Heart left ventricle (tissue), 16 donors: ENCODE results near the gene GBGT1. TPM values are rescaled to one million over a fixed set of nuclear protein-coding genes. Genes with fewer than 3 reads are reported as not detected.
A peak's percentile ranks its signal among the peaks of the same experiment; 100 is the strongest.

ENCODE experiments used
- ATAC-seq, 4 donors: fragments of 200-7000 bp; cut with Tn5 transposase; one replicate each; pipeline ENCODE4 v1.9.1; 2020 to 2022; ENCODE audit warnings: moderate library complexity in 4 of 4, mild to moderate bottlenecking in 3 of 4, moderate number of reproducible peaks in 1 of 4
- DNase-seq, 5 donors: peaks; one replicate each; pipeline ENCODE4 v3.0.0-alpha.2; 2020
- H3K27ac ChIP-seq, 12 donors: fragments of 200-600 bp; sonication (generic) in 4 of 12; one replicate each; pipeline versions ENCODE4 v1.5.0 to v1.8.0; 2016 to 2022; ENCODE audit warnings: mild to moderate bottlenecking in 2 of 12
- H3K27me3 ChIP-seq, 9 donors: fragments of 200-600 bp; sonication (generic) in 2 of 9; one replicate each; pipeline versions ENCODE4 v1.5.1 to v1.8.0; 2016 to 2022; ENCODE audit warnings: mild to moderate bottlenecking in 3 of 9
- H3K36me3 ChIP-seq, 9 donors: fragments of 200-600 bp; sonication (generic) in 2 of 9; one replicate each; pipeline versions ENCODE4 v1.5.0 to v1.8.0; 2018 to 2022; ENCODE audit warnings: mild to moderate bottlenecking in 2 of 9
- H3K4me1 ChIP-seq, 12 donors: fragments of 200-600 bp; sonication (generic) in 4 of 12; one replicate each; pipeline versions ENCODE4 v1.5.0 to v1.8.0; 2016 to 2022; ENCODE audit warnings: mild to moderate bottlenecking in 3 of 12
- H3K4me3 ChIP-seq, 12 donors: fragments of 200-600 bp; sonication (generic) in 4 of 12; one replicate each; pipeline versions ENCODE4 v1.5.0 to v1.8.0; 2017 to 2022; ENCODE audit warnings: mild to moderate bottlenecking in 9 of 12, moderate library complexity in 4 of 12
- H3K9me3 ChIP-seq, 12 donors: fragments of 200-600 bp; sonication (generic) in 4 of 12; one replicate each; pipeline versions ENCODE4 v1.5.0 to v1.8.0; 2016 to 2022; ENCODE audit warnings: mild to moderate bottlenecking in 1 of 12
- CTCF ChIP-seq, 12 donors: fragments of 200-600 bp; sonication (generic) in 4 of 12; IDR thresholded peaks; one replicate each; pipeline versions ENCODE4 v1.5.0 to v1.8.0; 2018 to 2022; ENCODE audit warnings: antibody characterized with exemption in 12 of 12, mild to moderate bottlenecking in 5 of 12
- POLR2A ChIP-seq, 2 donors: fragments of 450-650 bp; IDR thresholded peaks; one replicate each; pipeline ENCODE4 v1.6.1; 2017; ENCODE audit warnings: antibody characterized with exemption in 2 of 2, mild to moderate bottlenecking in 2 of 2, moderate library complexity in 2 of 2
- WGBS, 4 donors: extraction: QIAGEN DNeasy Blood & Tissue Kit in 2 of 4; methylation state at CpG; one replicate each; pipeline versions ENCODE4 v1.1.5 to v1.1.7; 2013 to 2018; 5-methylcytosine and 5-hydroxymethylcytosine counted together
- intact Hi-C, 10 donors: fragments of 100-400 bp; cut with DNase I; formaldehyde crosslinking; loops; one replicate each; pipeline versions ENCODE4 v1.11.1 to v1.14.2; 2022
- polyA plus RNA-seq, 2 donors: library from polyadenylated mRNA; stranded (reverse); fragments of 200-250 nt; gene quantifications; one replicate each; pipeline ENCODE4 v1.2.3, GENCODE V29; 2013
- total RNA-seq, 9 donors: library from RNA; depleted of rRNA in 2 of 9; stranded (reverse); fragments of >200 nt in 2 of 9; fragmentation: NEBNext Ultra II Directional in 3 of 9; extraction: Animal tissue kit (Norgen Biotek cat#: 25700) in 3 of 9; gene quantifications; one replicate each; pipeline versions ENCODE4 v1.1.0 to v1.2.4, GENCODE V29; 2016 to 2023
- donor health status: ischemic (EF 13 %, LVEDD 7.1; RV severe dilation, severe dysfunction).
- donor health status: healthy with polysubstance abuse.
- donor health status: DM: no; HTN: yes; CAD: no.
- donor health status: DM: no; HTN: no; CAD: no.
- donor health status: ischemic (EF 25% LVEDD 6.9; RV normal size, moderate dysfunction).
- donor health status: ischemic (EF 25% LVEDD 5.7; RV mildly dilated, moderate dysfunction).
- donor health status: healthy.
- donor health status: DM: yes; HTN: yes; CAD: no.
- donor health status: ischemic (EF 35%, LVEDD 5.7; RV mildly dilated, moderate dysfunction).
- donor health status: nonischemic (EF 11% LVEDD 7.7; RV severe dilation, severe dysfunction).
- donor health status: DM: yes; HTN: yes; CAD: no.
- donor health status: PGD.
- donor health status: ischemic (EF 29% LVEDD 5.4; RV normal size, mild dysfunction).
- donor health status: nonischemic (EF 23%, LVEDD 6.1; RV moderate dilation, normal function).

Gene GBGT1
- total and polyA plus RNA-seq, 11 donors: 4.6 to 22.5 (median 7.0) TPM

- no peak for ATAC-seq
- peak in 2 of 5 donors; percentile 23 to 24 for DNase-seq
- intact Hi-C loops: no loop called here
- WGBS, 4 donors: 95 to 100% (median 97%) methylated on average over 3 to 6 of the region's 6 CpGs
- Histone ChIP-seq H3K27me3 (no peaks in the 10 kb centered on the region), H3K27ac (peak overlapping the region in 1 of 12 donors; percentile 10), H3K9me3 (no peaks in the 10 kb centered on the region), H3K4me1 (peaks cover 0 to 33% (median 21%) of the 10 kb centered on the region in 12 donors), H3K36me3 (peaks cover 0 to 5% (median 0%) of the 10 kb centered on the region in 9 donors), H3K4me3 (no peak overlapping the region)
- no peak for TF ChIP-seq CTCF (IDR thresholded peaks at IDR 0.05)
- no peak for TF ChIP-seq POLR2A (IDR thresholded peaks at IDR 0.05)
Measured at GRCh38 chr9:133151041-133151440, 12.7 kb downstream of the GBGT1 start.

- Histone ChIP-seq H3K27me3 (no peaks in the 10 kb centered on the region), H3K4me1 (peaks cover 0 to 43% (median 30%) of the 10 kb centered on the region in 12 donors), H3K27ac (peak overlapping the region; percentile 47 to 92 (median 86)), H3K4me3 (peak overlapping the region in 11 of 12 donors; percentile 46 to 88 (median 76)), H3K9me3 (no peaks in the 10 kb centered on the region), H3K36me3 (no peaks in the 10 kb centered on the region)
- DNase-seq: peak; percentile 90 to 94 (median 91)
- WGBS, 4 donors: 2 to 17% (median 5%) methylated on average over 17 to 95 of the region's 95 CpGs
- intact Hi-C loops: loop anchor here in 8 of 10 donors (5.0 to 10.0 kb wide), 6 partner anchors 97 to 127 kb away; partner anchors contain the start of gene GTF3C5 (in 1 of the 8)
- ATAC-seq: peak; percentile 63 to 82 (median 79)
- TF ChIP-seq CTCF (IDR thresholded peaks at IDR 0.05) (peak in 8 of 12 donors; percentile 10 to 52 (median 29)), POLR2A (IDR thresholded peaks at IDR 0.05) (peak in 1 of 2 donors; percentile 58)
Measured at GRCh38 chr9:133149130-133150015, 14.3 kb downstream of the GBGT1 start.

GRCh38 chr9:133148199-133149129 lies 15.2 kb downstream of the GBGT1 start:
- Histone ChIP-seq H3K36me3 (no peaks in the 10 kb centered on the region), H3K27me3 (no peaks in the 10 kb centered on the region), H3K27ac (peak overlapping the region in 11 of 12 donors; percentile 71 to 92 (median 86)), H3K9me3 (no peaks in the 10 kb centered on the region), H3K4me3 (peak overlapping the region; percentile 46 to 88 (median 75)), H3K4me1 (peaks cover 6 to 52% (median 37%) of the 10 kb centered on the region in 12 donors)
- DNase-seq: peak in 3 of 5 donors; percentile 68 to 86 (median 75)
- no peak for TF ChIP-seq CTCF (IDR thresholded peaks at IDR 0.05)
- no peak for TF ChIP-seq POLR2A (IDR thresholded peaks at IDR 0.05)
- 4 to 21% (median 12%) methylated on average over 22 to 65 of the region's 65 CpGs for WGBS, 4 donors
- peak; percentile 17 to 20 (median 20) for ATAC-seq
- intact Hi-C loops: loop anchor here in 8 of 10 donors (5.0 to 10.0 kb wide), 6 partner anchors 96 to 126 kb away; partner anchors contain the start of gene GTF3C5 (in 1 of the 8)
